Measurements from ENCODE around the gene SREBF1.

SREBF1 gene

DNA sequence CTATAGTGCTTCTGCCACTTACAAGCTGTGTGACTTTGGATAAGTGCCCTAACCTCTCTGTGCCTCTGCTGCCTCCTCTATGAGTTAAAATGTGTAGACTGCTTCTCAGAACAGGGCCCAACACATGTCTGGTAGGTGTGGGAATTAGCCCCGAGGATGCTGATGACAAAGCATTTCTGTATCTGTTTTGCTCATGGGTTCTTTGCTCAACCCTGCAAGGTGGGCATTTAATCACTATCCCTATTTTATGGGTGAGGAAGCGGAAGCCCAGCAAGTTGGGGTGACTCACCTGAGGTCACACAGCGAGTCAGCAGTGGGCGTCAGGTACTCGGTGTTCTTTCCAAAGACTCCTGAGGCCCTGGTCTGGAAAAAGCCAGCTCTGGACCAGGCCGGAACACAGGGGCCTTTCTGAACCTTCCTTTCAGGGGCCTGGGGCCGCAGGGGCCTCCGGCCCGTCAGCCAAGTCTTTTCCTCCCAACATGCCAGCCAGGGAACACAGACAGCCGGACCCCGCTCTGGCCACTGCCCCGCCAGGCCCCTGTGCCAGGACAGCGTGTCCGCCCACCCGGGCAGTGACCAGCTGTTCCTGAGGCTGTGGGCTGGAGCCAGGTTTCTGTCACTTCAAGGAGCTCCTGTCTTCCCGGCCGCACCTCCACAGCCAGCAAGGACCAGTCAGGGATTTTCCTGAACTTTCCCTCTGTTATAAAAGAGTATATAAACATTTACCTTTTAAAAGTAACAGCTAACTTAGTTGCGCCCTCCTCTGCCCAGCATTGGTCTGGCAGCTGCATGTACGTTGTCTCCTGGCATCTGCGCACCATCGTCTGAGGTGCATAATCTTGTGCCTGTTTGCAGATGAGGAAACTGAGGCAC lies 62.5 kb downstream of the SREBF1 start:
- no peak for DNase-seq

DNA sequence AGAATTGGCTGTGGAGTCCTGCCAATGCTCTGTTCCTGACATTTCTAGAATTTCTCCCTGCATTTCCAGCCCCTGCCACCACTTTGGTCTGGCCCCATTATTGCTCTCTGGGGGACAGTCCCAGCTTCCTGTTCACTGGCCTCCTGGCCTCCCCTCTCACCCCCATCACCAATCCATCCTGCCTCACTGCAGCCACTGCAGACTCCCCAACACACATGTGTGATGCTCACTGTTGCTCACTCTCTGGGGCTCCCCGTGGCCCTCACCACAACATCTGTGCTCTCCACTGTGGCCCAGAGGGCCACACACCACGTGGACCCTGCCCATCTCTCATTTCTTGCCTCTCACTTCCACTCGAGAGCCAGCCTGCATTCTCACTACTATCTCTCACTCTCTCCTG lies 64.6 kb downstream of the SREBF1 start:
- no peak for DNase-seq

DNA sequence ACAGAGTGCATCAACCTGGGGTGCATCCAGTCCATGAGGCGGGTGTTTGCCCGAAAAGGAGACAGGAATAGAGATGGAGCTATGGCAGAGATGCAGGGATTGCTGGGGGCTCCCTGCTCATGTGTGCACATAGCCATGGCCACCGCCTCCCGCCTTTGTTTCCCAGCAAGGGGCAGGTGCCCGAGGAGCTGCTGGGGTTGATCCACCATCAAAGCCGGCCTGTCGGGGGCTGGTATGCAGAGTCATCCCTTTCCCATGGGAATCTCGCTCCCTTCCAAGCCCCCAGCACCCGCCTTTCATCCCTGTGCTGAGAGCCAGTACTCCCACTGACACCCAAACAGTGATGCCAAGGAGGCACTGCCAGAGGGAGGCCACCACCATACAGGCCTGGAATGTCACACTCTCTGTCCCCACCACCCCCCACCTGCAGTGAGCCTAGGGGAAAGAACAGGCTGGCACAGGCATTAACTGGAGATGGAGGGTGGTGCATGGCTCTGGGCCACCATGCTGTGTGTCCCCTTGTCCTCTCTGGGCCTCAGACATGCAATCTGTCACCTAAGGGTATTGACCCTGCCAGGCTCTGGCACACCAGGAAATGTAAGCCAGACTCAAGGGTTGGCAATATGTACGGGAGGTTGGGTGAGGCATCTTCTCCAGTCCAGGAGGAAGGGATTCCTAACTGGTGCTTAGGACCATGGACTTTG lies 65.1 kb downstream of the SREBF1 start:
- DNase-seq = no peak

DNA sequence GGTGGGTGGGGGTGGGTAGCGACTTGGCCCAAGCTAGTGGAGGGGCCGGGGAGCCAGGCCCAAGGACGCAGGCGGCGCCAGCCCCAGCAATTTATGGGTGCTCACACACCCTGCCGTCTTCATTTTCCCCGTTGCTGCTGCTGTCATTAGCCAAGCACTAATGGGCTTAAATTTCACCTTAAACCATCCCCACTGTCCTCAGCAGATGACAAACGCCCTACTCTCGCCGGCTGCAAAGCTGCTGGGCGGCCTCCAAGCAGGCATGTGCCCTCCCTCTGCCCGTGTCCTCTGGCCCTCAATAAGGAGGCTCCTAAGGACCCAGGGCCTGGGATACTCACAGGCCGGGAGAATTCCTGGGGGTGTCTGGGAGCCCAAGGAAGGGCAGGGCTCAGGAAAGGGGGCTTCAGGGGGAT lies 66.1 kb downstream of the SREBF1 start:
- DNase-seq = no peak

DNA sequence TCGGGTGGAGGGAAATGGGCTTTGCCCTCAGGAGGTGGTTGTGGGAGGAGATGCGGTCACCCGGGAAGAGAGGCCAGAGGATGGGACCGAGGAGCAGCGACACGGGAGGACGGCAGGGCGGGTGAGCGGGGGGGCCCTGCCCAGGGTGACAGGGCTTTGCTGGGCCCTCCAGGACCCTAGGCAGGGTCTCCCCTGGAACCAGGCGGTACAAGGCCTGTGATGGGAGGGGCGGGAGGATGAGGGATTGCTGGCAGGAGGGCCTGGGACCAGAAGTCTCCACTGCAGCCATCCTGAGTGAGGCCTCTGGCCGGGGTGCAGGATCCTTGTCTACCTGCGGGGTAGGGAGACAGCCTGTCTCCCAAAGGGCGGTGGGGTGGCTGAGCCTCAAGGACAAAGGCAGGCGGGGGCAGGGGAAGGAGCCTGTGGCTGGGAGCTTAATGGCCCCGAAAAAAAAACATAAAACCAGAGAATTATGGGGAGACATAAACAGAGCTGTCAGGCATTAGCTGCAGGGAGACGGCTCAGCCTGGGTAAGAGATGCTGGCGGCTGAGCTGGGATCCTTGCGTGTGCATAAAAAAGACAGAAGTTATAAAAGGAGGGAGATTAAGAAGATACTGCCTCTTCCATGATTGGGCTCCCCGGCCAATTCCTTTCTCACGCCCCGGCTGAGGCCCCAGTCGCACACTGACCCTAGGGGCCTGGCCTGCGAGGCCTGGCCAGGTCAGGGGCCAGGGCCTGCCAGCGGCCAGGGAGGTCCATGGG lies 66.7 kb downstream of the SREBF1 start:
- no peak for DNase-seq

DNA sequence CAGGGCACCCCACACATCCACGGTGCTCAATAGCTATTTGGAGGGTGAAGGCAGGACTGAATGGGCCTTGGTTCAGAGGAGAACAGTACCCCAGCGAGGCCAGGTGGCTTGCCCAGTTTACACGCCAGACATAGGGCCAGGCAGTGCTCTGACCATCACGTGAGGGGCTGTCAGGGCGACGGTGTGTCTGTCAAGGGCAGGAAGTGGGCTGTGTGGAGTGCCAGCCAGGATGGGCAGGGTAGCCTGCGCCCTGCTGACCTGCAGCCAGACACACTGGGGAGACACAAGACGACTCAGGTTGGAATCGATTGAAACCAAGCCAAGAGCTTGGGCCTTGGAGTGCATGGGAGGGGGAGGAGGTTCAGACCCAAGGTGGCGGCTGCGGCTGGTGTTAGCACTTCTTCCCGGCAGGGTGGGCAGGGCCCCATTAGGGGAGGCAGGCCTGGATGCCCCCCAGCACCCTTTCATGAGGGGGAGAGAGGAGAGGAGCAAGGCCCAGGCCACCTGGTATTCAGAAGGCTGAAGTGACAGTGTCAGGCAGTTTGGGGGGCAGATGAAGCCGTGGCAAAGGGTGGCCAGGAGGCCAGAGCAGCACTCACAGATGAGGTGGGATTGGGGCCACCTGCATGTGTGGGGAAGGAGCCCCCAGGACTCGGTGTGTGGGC lies 68.2 kb downstream of the SREBF1 start:
- DNase-seq = no peak

DNA sequence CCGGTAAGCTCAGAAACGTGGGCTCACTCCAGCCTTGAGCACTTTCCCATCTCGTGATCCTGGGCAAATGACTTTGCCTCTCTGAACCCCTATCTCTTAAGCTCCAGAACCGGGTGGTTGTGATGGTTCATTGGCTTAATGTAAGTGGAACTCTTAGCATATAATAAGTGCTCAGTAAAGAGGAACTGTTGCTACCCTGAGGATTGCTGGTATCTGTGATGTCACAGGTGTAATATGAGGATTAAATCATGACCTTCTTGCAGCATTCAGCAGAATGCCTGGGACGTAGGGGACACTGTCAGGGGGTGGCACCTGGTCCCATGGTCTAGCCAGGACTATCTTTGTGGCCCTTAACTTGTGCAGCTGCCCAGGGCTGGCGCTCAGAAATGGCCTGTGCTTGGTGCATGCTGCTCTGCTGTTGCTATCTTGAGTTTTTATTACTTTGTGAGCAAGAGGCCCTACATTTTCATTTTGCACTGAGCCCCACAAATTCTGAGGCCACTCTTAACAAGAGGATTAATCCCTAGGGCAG lies 68.8 kb downstream of the SREBF1 start:
- no peak for DNase-seq

DNA sequence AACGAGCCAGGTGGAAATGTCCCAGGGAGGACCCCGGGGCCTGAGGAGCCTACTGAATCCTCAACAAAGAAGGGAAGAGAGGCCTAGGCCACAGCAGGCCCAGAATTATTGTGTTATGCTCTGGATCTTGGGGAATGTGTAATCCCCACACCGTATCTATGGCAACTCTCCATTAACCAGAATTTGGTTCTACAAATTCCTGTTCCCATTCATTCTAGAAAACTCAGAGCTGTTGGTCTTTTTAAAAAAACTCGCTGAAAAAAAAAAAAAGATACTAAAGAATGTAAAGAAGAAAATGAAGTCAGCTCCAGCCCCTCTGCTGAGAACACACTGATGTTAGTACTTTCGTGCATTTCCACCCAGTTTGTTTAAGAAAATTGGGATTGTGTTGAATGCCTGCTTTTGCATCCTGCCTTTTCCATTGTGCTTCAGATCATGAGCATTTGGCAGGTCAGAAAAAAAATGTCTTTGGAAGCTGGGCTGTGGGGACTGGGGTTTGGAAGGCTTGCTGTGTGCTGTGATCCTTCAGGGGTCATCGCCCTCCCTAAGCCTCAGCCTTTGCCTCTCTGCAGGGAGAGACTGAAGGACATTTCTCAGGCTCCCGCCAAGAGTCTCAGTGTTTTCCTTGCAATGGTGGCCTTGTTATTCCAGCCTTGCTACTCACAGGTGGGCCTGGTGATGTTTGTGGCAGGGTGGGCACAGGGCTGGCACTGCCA lies 69.5 kb downstream of the SREBF1 start:
- DNase-seq = no peak

DNA sequence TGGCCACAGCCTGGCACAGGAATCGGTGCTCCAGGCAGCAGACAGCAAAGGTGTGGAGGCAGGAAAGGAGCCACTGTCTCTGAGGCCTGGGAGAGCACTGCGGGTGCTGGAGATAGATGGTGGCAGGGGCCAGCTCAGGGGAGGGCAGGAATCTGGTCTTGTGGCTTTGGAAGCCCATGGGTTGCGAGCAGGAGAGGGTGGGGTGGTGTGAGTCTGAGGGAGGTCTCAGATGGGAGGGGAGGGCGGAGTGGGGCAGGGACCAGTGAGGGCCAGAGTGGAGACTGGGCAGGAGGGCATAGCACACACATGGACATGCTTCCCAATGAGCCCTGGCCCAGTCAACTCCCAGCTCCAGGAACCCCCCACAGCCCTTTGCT lies 70.1 kb downstream of the SREBF1 start:
- DNase-seq = no peak

DNA sequence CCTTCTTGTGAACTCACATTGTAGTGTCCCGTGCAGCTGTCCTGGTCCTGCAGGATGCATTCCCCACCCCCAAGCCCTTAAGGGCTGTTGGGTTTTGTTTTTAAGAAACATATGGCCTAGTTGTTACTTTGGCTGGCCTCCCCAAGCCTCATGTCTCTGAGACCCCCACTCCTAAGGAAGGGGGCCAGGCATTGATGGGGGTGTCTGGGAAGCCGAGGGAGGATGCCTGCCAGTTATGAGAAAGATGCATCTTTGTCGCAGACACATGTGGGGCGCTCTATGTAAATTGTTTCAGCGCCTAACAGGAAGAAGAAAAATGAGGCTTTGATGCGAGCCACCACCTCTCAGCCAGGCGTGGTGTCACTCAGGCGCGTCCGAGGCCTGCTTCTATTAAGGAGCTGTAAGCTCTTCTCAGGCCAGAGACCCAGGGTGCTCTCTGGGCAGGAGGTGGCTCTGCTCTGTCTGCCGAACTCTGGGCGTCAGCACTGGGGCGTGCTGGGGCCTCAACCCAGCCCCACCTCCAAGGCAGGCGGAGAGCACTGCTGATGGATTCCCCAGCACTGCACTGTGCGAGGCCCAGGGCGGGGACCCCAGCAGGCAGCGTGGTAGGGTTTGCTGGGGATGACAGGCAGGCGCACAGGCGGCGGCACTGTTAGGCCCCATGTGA lies 70.6 kb downstream of the SREBF1 start:
- DNase-seq = no peak

DNA sequence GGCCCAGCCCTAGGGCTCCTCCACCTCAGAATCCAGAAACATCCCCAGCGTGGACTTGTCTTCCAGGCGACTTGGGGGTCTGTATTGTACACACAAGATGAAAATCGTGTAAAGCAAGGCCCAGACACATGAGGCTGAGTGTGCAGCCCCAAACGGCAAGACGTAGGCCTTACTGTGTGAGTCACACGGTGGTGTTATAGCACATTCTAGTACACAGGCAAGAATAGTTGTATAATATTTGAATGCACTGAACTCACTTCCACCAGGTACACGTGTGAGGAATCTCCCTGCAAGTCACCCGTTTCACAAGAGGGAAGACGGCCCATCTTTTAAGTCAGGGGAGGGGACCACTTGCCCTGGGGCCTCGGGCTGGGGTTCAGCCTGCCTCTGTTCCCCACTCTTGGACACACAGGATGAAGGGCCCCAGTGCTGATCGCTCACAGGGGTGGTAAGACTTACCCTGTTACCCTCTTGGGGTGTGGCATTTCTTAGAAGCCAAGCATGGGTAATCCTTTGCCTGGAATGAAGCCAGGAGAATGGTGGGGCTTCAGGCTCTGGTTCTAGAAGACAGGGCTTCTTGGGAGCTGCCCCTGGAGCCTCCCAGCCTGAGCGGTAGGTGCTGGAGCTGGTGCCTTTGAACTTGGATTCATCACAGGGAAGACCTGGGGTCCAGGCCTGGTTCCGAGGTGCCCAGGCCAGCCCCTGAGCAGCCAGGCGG lies 71.3 kb downstream of the SREBF1 start:
- DNase-seq = no peak

DNA sequence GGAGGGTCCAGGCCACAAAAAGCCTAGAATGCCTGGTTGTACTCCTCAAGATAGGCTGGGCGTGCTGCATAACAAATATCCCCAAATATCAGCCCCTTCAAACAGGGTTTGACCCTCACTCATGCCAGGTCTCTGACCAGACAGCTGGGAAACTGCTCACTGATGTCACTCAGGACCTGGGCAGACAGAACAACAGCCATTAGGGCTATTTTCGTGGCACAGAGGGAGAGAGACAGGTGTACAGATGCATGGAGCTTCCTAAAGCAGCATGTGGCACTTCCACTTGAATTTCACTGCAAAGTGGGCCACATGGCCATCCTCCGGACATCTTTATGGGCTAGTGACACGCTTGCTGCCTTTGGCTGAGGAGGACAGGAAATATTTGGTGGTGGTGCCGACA lies 73.1 kb downstream of the SREBF1 start:
- DNase-seq = no peak

DNA sequence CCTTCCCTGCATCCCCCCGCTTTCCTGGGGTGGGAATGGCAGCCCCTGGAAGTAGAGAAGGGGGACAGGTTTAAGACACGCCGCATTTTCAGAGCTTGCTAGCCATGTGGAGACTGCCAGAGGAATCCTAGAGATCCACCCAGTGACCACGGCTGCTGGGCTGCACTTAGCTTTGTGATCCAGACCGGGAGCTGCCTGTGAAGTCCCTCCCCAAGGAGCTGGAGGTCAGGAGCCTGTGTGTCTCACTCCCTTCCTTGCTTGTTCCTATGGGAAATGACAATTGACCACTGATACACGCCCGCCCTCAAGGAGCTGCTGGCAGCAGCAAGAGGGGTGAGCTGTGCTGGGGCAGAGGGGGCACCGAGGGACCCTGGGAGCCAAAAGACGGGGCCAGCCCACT lies 73.7 kb downstream of the SREBF1 start:
- DNase-seq = no peak

DNA sequence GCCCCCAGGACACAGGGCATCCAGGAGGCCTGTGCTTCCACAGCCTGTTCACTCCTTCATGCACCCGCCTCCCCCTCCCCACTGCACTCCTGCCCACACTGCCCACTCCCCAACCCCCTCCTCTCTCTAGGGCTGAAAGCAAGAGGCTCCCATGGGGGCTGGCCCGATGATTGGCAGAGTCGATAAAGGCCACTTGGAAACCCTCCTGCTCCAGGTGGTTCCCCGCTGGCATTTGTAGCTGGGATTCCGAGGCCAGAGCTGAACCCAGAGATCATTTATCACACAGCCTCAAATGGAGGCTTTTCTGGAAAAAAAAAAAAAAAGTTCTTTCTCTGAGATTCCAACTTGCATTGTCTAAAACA lies 74.1 kb downstream of the SREBF1 start:
- no peak for DNase-seq

Measured in T-helper 9 cell (primary cell).